NOMO-1 (cell line): ENCODE data around the gene SLC1A2.
A peak's percentile ranks its signal among the peaks of the same experiment; 100 is the strongest.

Source experiments
- DNase-seq, 2 experiments: peaks; one replicate each; lab custom pipeline; 2025; ENCODE audit not compliant: unreplicated experiment in 2 of 2; lab: John Stamatoyannopoulos, UW

Gene SLC1A2

DNA sequence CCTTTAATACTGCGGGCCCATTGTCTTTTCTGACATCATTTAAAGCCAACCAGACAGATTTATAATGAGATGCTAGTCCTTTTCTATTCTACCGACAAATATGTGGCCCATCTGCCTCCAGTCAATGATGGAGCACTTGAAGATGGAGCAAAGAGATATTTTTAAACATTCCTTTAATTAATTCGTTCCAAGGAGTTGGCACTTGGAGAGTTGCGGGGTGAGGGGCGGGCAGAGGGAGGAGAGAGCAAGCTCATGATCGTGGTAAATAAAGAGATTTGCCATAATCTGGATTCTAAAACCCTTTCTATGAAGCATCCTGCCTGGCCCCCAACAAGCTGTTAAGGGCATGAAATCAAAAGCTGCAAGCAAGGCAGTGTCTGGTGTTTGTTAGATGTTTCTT, 5.0 kb downstream of the SLC1A2 start:
- no peak for DNase-seq

GRCh38 chr11:35413598-35413997, 5.8 kb downstream of the SLC1A2 start:
- no peak for DNase-seq

- peak in 1 of 2 experiments; percentile 34 for DNase-seq
These were observed 7.1 kb downstream of the SLC1A2 start for GRCh38 chr11:35412285-35412684.

DNA sequence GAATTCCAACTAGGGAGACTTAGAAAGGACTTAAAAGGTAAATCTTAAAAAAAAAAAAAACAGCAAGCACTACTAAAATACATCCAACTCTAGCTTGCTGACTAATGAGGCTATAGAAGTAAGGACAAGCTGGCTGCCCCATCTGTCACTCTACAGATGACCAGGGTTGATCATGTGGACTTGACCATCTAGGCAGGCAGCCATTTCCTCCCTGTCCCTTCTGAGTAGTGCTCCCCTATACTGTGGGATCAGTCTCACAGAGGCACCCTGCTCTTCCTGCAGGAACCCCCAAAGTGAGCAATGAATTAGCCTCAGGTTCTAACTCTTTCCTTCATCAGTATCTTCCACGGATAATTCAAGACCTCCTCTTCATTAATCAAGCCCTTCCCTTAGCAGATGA, 12.3 kb downstream of the SLC1A2 start:
- DNase-seq, result no peak

DNA sequence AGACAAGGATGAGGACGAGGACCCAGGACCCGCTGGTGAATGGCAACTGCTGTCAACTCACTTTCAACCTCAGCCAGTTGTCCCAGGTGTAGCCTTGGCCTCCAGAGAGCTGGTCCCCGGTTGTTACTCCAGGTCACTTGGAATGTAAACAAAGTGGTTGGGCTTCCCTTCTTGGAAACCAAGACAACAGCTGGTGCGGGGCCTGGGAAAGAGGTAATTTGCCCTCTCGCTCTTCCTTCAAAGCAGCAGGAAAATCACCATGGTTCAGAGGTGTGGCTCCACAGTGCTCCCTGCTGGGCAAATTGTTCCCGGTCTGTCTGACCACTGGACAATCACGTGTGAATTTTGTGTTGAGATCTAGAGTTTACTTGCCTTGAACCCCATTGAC, 15.0 kb downstream of the SLC1A2 start:
- peak in 1 of 2 experiments; percentile 24 for DNase-seq

GRCh38 chr11:35403765-35404387, 15.5 kb downstream of the SLC1A2 start:
- no peak for DNase-seq

- no peak for DNase-seq
These were observed 16.4 kb downstream of the SLC1A2 start for GRCh38 chr11:35402751-35403660.

DNA sequence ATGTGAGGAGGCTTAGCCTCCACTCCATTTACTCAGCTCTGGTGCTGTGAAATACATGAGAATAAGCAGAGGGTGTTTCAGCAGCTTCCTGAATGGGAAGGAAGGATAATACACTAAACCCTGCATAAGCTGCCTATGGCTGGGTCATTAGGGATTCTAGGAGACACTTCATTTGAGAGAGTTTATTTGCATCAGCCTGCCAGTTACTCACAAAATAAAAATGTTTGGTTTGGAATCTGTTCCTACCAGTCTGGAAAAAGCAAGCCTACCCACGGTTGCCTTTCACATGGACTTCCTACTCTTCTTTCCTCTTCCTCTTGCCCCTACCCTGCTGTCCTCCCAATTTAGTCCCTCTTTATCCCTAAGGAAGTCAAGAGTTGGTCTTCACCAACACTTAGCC, 20.5 kb downstream of the SLC1A2 start:
- DNase-seq, result no peak

- no peak for DNase-seq
These were observed 24.4 kb downstream of the SLC1A2 start for GRCh38 chr11:35394941-35395340.

GRCh38 chr11:35393098-35393497, 26.3 kb downstream of the SLC1A2 start:
- DNase-seq, result no peak

GRCh38 chr11:35391922-35392688, 27.3 kb downstream of the SLC1A2 start:
- DNase-seq, result peak; percentile 69 to 78

GRCh38 chr11:35390737-35391682, 28.3 kb downstream of the SLC1A2 start:
- DNase-seq, result peak; percentile 11 to 53

DNA sequence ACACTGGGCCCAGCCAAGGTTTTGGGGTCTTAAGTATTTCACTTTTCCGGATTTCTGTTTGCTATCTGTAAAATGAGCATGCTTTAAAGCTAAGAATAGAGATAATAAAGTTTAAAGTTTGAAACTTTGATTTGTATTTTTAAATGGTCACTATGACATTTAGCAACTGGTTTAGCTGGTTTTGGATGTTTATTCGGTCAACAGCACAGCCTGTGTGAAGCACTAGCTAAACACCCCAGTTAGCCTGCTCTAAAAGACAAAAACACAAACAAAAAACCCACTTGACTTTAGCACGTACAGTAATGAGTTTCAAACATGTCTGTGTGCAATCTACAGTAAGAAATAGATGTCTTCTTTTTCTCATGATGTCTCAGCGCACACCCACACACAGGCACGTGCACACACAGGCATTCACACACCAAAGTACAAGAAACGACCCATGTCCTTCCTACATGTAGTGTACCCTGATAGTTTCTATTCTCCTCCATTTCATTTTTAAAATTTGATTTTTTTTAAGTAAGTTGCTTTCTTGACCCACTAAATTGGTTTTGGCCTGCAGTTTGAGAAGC, 29.4 kb downstream of the SLC1A2 start:
- no peak for DNase-seq

DNA sequence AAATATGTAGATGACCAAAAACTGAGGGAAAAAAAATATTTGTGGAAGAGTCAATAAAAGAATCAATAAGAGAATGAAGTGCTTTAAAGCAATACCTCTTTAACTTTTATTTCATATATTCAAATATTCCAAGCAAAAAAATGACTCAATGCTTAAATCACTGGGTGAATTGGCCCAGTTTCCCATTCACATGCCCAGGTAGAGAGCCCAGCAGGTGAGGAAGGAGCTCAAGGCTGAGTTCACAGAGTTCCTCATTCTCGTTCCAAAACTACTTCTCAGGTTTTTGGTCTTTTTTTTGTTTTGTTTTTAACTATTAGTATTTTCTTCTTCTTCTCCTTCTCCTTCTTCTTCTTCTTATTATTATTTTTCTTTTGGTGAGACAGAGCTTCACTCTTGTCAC, 30.2 kb downstream of the SLC1A2 start:
- no peak for DNase-seq

- DNase-seq, result no peak
These were observed 31.3 kb downstream of the SLC1A2 start for GRCh38 chr11:35388061-35388460.

DNA sequence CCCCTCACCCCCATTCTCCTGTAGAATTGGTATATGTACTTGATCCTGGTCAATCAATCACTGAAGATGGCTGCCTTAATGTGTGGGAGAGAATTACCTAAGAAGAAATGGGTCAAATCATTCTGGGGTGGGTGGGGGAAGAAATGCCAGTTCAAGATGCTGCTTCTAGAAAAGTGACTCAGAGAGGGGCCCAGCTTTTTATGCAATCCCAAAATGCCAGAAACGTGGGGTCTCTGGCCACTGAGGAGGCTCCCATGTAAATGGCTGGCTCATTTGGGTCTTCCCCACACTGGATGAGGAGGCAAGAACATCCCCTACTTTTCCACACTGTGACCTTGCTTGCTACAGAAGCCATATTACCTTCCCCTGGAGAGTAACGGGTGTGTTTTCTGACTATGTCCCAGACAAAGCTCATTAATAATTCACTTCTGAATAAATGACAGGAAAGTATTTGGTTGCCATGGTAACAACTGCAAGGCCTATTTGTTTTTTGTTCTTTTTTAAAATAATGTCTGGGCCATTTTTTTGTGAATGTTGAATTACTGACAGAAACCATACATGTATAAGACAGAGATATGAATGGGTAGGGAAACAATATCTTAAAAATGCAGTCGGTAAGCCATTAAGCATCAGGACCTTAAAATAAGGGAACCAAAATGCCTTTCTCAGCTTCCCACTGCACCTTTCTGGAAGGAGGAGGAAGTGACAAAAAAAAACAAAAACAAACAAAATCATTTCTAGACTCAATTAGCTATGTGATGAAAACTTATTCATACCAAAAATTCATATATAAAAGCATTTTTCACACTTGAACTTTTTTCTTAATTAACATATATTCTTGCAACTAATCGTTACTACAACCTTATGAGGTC, 32.0 kb downstream of the SLC1A2 start:
- DNase-seq, result no peak

GRCh38 chr11:35383953-35384352, 35.4 kb downstream of the SLC1A2 start:
- DNase-seq, result no peak

- no peak for DNase-seq
These were observed 37.5 kb downstream of the SLC1A2 start for GRCh38 chr11:35381709-35382322.

- DNase-seq, result no peak
These were observed 38.8 kb downstream of the SLC1A2 start for GRCh38 chr11:35380603-35381002.
